ENCODE data around the gene CCDC71L.

GRCh38 chr7:106608661-106609060 is 52.3 kb downstream of the CCDC71L start:
- TF ChIP-seq TCF7L2 (IDR thresholded peaks at IDR 0.05; ENCODE audit: low read depth, low read length) (no peak), CTCF (IDR thresholded peaks at IDR 0.05) (no peak), POLR2AphosphoS5 (IDR thresholded peaks at IDR 0.05; ENCODE audit: low read depth, low read length) (no peak), SIN3A (IDR thresholded peaks at IDR 0.05; ENCODE audit: borderline replicate concordance, insufficient read depth, low read depth, low read length) (no peak)
